PC-3 (cell line): ENCODE results near the gene ZMYM2. TPM values are rescaled to one million over a fixed set of nuclear protein-coding genes. Genes with fewer than 3 reads are reported as not detected.

ENCODE experiments used
- ATAC-seq: fragments of 200-7000 bp; cut with Tn5 transposase; 2 replicates; pipeline ENCODE4 v1.9.1; 2020; ENCODE audit warnings: mild to moderate bottlenecking, moderate library complexity
- BruUV-seq: library from RNA; stranded (reverse); fragments of 400-500 nt; replicated peaks from 2 replicates; lab custom pipeline; 2021; lab: Mats Ljungman, UMichigan
- CTCF ChIA-PET: fragments of 300-600 bp; sonication (Branson Sonifier 250); formaldehyde crosslinking; loops from one replicate; lab custom pipeline; 2022; ENCODE audit warnings: antibody characterized with exemption; lab: Charles Lee
- POLR2A ChIA-PET: fragments of 300-600 bp; sonication (Branson Sonifier 250); formaldehyde crosslinking; loops from one replicate; lab custom pipeline; 2022; ENCODE audit warnings: antibody characterized with exemption; ENCODE audit not compliant: unreplicated experiment; lab: Charles Lee
- DNase-seq: peaks from one replicate; pipeline ENCODE4 v3.0.0-alpha.2; 2015
- H2AFZ ChIP-seq: fragments of 300-600 bp; sonication (generic); 2 replicates; pipeline ENCODE4 v1.6.0; 2016; ENCODE audit warnings: antibody characterized with exemption, low read length
- H3F3A ChIP-seq: fragments of 300-600 bp; sonication (generic); one replicate; pipeline ENCODE4 v1.6.0; 2017; ENCODE audit warnings: antibody characterized with exemption, low read length, control low read depth, mild to moderate bottlenecking; ENCODE audit not compliant: unreplicated experiment
- H3K27ac ChIP-seq: fragments of 300-600 bp; sonication (generic); 2 replicates; pipeline ENCODE4 v1.5.1; 2016; ENCODE audit warnings: mild to moderate bottlenecking, low read length
- H3K27me3 ChIP-seq: fragments of 300-600 bp; sonication (generic); 2 replicates; pipeline ENCODE4 v1.6.1; 2016; ENCODE audit warnings: low read length, mixed read lengths
- H3K36me3 ChIP-seq: fragments of 300-600 bp; sonication (generic); 2 replicates; pipeline ENCODE4 v1.6.1; 2016; ENCODE audit warnings: low read depth, mixed run types, low read length, mixed read lengths
- H3K4me1 ChIP-seq: fragments of 300-600 bp; sonication (generic); 2 replicates; pipeline ENCODE4 v1.5.1; 2016; ENCODE audit warnings: low read length; ENCODE audit not compliant: insufficient read depth
- H3K4me2 ChIP-seq: fragments of 300-600 bp; sonication (generic); 2 replicates; pipeline ENCODE4 v1.6.0; 2016; ENCODE audit warnings: low read length
- H3K4me3 ChIP-seq: fragments of 300-600 bp; sonication (generic); 2 replicates; pipeline ENCODE4 v1.5.1; 2016; ENCODE audit warnings: mild to moderate bottlenecking, low read length, mixed read lengths
- H3K79me2 ChIP-seq: fragments of 300-600 bp; sonication (generic); 2 replicates; pipeline ENCODE4 v1.6.1; 2017; ENCODE audit warnings: low read length, mixed read lengths
- H3K9ac ChIP-seq: fragments of 300-600 bp; sonication (generic); 2 replicates; pipeline ENCODE4 v1.6.0; 2016; ENCODE audit warnings: mild to moderate bottlenecking, low read length
- H3K9me2 ChIP-seq: fragments of 300-600 bp; sonication (generic); replicated peaks from 2 replicates; pipeline ENCODE4 v1.6.1; 2016; ENCODE audit warnings: mixed run types, low read length, mixed read lengths
- H3K9me3 ChIP-seq: fragments of 300-600 bp; sonication (generic); 2 replicates; pipeline ENCODE4 v1.6.1; 2016; ENCODE audit warnings: low read length, mixed read lengths
- H4K20me1 ChIP-seq: fragments of 300-600 bp; sonication (generic); 2 replicates; pipeline ENCODE4 v1.6.1; 2016; ENCODE audit warnings: low read length, mixed read lengths
- EZH2 ChIP-seq: fragments of 300-600 bp; sonication (generic); IDR thresholded peaks from one replicate; pipeline ENCODE4 v1.6.1; 2017; ENCODE audit warnings: antibody characterized with exemption, mild to moderate bottlenecking, low read length; ENCODE audit not compliant: unreplicated experiment
- EZH2phosphoT487 ChIP-seq: fragments of 300-600 bp; sonication (generic); IDR thresholded peaks from 2 replicates; pipeline ENCODE4 v1.6.1; 2018; ENCODE audit warnings: mild to moderate bottlenecking, antibody characterized with exemption, low read length, borderline replicate concordance
- intact Hi-C: fragments of 100-400 bp; cut with micrococcal nuclease; formaldehyde crosslinking; loops from 2 replicates; pipeline ENCODE4 v1.9.0; 2023
- total RNA-seq: library from RNA; depleted of rRNA; stranded (reverse); fragments of >200 nt; gene quantifications from 2 replicates; pipeline ENCODE4 v1.2.3, GENCODE V29; 2014
- TF ChIP-seq, protein P1 (sequence below): fragments of 300-600 bp; sonication (generic); conservative IDR thresholded peaks from 2 replicates; pipeline ENCODE4 v1.5.1; 2017; ENCODE audit warnings: antibody characterized with exemption, low read depth, mild to moderate bottlenecking, low read length

Gene ZMYM2
- total RNA-seq, 1 experiment from 2014 or later: 34.7 TPM

DNA sequence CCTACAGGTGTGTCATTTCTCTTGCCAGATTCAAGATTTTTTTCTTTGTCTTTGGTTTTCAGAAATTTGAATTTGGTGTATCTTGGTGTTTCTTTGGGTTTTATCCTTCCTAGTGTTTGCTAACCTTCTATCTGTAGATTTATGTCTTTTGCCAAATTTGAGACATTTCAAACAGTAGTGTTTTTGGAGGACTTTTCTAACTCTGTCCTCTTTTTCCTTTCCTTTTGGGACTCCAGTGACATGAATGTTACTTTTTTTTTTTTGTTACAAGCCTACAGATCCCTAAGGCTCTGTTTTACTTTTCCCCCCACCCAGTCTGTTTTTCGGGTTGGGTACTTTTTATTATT lies 58.8 kb downstream of the ZMYM2 start:
- no peak overlapping the region for H2AFZ ChIP-seq
- H3F3A ChIP-seq: no peaks in the 10 kb centered on the region
- no peak overlapping the region for H3K9ac ChIP-seq
- no peak overlapping the region for H3K27ac ChIP-seq
- TF ChIP-seq EZH2 (no peak), EZH2phosphoT487 (no peak)
- TF ChIP-seq, protein P1, sequence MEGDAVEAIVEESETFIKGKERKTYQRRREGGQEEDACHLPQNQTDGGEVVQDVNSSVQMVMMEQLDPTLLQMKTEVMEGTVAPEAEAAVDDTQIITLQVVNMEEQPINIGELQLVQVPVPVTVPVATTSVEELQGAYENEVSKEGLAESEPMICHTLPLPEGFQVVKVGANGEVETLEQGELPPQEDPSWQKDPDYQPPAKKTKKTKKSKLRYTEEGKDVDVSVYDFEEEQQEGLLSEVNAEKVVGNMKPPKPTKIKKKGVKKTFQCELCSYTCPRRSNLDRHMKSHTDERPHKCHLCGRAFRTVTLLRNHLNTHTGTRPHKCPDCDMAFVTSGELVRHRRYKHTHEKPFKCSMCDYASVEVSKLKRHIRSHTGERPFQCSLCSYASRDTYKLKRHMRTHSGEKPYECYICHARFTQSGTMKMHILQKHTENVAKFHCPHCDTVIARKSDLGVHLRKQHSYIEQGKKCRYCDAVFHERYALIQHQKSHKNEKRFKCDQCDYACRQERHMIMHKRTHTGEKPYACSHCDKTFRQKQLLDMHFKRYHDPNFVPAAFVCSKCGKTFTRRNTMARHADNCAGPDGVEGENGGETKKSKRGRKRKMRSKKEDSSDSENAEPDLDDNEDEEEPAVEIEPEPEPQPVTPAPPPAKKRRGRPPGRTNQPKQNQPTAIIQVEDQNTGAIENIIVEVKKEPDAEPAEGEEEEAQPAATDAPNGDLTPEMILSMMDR: no peak
- BruUV-seq: no TSS peak
- POLR2A ChIA-PET: no interaction called here
- peaks cover 5% of the 10 kb centered on the region; the same call in 1 of the 2 replicates for H3K9me3 ChIP-seq
- CTCF ChIA-PET: no interaction called here
- H3K36me3 ChIP-seq: peaks cover 39% of the 10 kb centered on the region
- peaks cover 42% of the 10 kb centered on the region for H3K79me2 ChIP-seq
- H3K4me2 ChIP-seq: no peak overlapping the region
- DNase-seq: no peak
- no peak for ATAC-seq
- intact Hi-C loops: no loop called here
- no peak overlapping the region for H3K4me3 ChIP-seq
- peaks cover 13% of the 10 kb centered on the region for H3K4me1 ChIP-seq
- no peaks in the 10 kb centered on the region for H4K20me1 ChIP-seq
- no peaks in the 10 kb centered on the region for H3K9me2 ChIP-seq
- H3K27me3 ChIP-seq: no peaks in the 10 kb centered on the region

DNA sequence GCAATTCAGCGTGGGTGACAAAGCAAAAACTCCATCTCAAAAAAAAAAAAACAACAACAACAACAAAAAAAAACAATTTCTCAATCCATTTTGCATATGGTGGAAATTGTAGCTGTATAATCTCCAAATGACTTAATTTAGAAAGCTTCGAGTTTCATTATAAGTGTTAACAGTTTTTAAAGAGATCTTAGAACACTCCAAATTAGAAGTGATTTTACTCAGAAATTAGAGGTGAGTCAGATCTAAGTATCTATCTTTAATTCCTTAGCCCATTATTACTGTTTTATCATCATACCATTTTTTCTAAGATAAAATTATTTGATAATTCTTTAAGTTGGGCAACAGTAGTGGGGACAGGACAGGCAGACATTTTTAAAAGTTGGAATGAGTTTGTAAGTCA lies 60.5 kb downstream of the ZMYM2 start:
- Histone ChIP-seq H3K4me3 (no peak overlapping the region), H3K27ac (no peak overlapping the region), H3K9me2 (no peaks in the 10 kb centered on the region), H3F3A (no peaks in the 10 kb centered on the region), H3K4me1 (peaks cover 13% of the 10 kb centered on the region), H3K27me3 (no peaks in the 10 kb centered on the region), H3K36me3 (peaks cover 23% of the 10 kb centered on the region), H3K9me3 (peaks cover 5% of the 10 kb centered on the region; the same call in 1 of the 2 replicates), H4K20me1 (no peaks in the 10 kb centered on the region), H3K9ac (no peak overlapping the region), H2AFZ (no peak overlapping the region), H3K79me2 (peaks cover 47% of the 10 kb centered on the region), H3K4me2 (no peak overlapping the region)
- no TSS peak for BruUV-seq
- no peak for ATAC-seq
- DNase-seq: no peak
- intact Hi-C loops: no loop called here
- CTCF ChIA-PET: no interaction called here
- POLR2A ChIA-PET: no interaction called here
- TF ChIP-seq EZH2phosphoT487: no peak
- TF ChIP-seq EZH2: no peak
- TF ChIP-seq, protein P1: no peak

DNA sequence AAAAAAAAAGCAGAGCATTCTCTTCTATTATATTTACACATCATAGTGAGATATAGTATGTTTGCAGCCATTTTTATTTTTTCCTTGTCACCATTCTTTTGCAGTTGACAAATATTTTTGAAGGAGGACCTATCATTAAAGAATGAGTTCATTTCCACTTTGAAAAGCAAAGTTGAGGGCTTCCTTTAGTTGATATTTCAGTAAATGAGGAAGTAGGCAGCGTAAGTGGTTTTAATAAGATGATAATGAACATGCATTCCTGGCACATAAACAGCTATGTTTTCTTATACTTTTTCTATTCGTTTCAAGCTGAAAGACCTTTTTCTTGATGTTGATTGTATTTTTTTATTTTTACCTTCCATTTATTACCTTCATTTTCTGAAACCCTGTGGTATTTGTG lies 66.2 kb downstream of the ZMYM2 start:
- H3K9ac ChIP-seq: no peak overlapping the region
- H3K4me3 ChIP-seq: no peak overlapping the region
- no TSS peak for BruUV-seq
- no peak overlapping the region for H3K4me2 ChIP-seq
- H2AFZ ChIP-seq: no peak overlapping the region
- ChIA-PET CTCF (no interaction called here), POLR2A (no interaction called here)
- ATAC-seq: no peak
- no peak for DNase-seq
- 0 out of 2 replicates have a peak, but pooled peaks cover 9% of the 10 kb centered on the region for H3K79me2 ChIP-seq
- no peaks in the 10 kb centered on the region for H3K27me3 ChIP-seq
- no peaks in the 10 kb centered on the region for H4K20me1 ChIP-seq
- H3K9me2 ChIP-seq: no peaks in the 10 kb centered on the region
- no peaks in the 10 kb centered on the region for H3K9me3 ChIP-seq
- TF ChIP-seq, protein P1: no peak
- TF ChIP-seq EZH2phosphoT487: no peak
- no peak for TF ChIP-seq EZH2
- H3K4me1 ChIP-seq: peaks cover 13% of the 10 kb centered on the region
- intact Hi-C loops: no loop called here
- H3K27ac ChIP-seq: no peak overlapping the region
- no peaks in the 10 kb centered on the region for H3F3A ChIP-seq
- H3K36me3 ChIP-seq: peaks cover 7% of the 10 kb centered on the region; the same call in 1 of the 2 replicates
